Ishikawa (cell line): ENCODE measurements around the gene IL15RA.

Experiments used
- CEBPB ChIP-seq: IDR thresholded peaks from 2 replicates; pipeline ENCODE4 v1.6.1; 2012
- CREB1 ChIP-seq: IDR thresholded peaks from 2 replicates; pipeline ENCODE4 v1.6.1; 2012; ENCODE audit warnings: low read depth
- EGR1 ChIP-seq: IDR thresholded peaks from 2 replicates; pipeline ENCODE4 v1.6.1; 2012
- EP300 ChIP-seq: IDR thresholded peaks from 2 replicates; pipeline ENCODE4 v1.6.1; 2012; ENCODE audit warnings: borderline replicate concordance
- FOXM1 ChIP-seq: IDR thresholded peaks from 2 replicates; pipeline ENCODE4 v1.6.1; 2012; ENCODE audit warnings: low read depth, borderline replicate concordance
- MAX ChIP-seq: IDR thresholded peaks from 2 replicates; pipeline ENCODE4 v1.6.1; 2012
- NFIC ChIP-seq: IDR thresholded peaks from 2 replicates; pipeline ENCODE4 v1.6.1; 2012
- RAD21 ChIP-seq: IDR thresholded peaks from 2 replicates; pipeline ENCODE4 v1.6.1; 2012; ENCODE audit warnings: low read depth
- REST ChIP-seq: IDR thresholded peaks from 2 replicates; pipeline ENCODE4 v1.6.1; 2012; ENCODE audit warnings: low read depth, mild to moderate bottlenecking
- TAF1 ChIP-seq: IDR thresholded peaks from 2 replicates; pipeline ENCODE4 v1.6.1; 2012; ENCODE audit warnings: low read depth, mild to moderate bottlenecking
- TCF12 ChIP-seq: IDR thresholded peaks from 2 replicates; pipeline ENCODE4 v1.6.1; 2012; ENCODE audit warnings: low read depth
- TEAD4 ChIP-seq: IDR thresholded peaks from 2 replicates; pipeline ENCODE4 v1.6.1; 2012
- USF1 ChIP-seq: IDR thresholded peaks from 2 replicates; pipeline ENCODE4 v1.6.1; 2012
- YY1 ChIP-seq: IDR thresholded peaks from 2 replicates; pipeline ENCODE4 v1.6.1; 2012; ENCODE audit warnings: low read depth
- ZBTB7A ChIP-seq: IDR thresholded peaks from 2 replicates; pipeline ENCODE4 v1.6.1; 2012; ENCODE audit warnings: low read depth

IL15RA gene

GRCh38 chr10:5988336-5988920 is 11.1 kb upstream of the IL15RA start:
- TF ChIP-seq CEBPB, result no peak

DNA sequence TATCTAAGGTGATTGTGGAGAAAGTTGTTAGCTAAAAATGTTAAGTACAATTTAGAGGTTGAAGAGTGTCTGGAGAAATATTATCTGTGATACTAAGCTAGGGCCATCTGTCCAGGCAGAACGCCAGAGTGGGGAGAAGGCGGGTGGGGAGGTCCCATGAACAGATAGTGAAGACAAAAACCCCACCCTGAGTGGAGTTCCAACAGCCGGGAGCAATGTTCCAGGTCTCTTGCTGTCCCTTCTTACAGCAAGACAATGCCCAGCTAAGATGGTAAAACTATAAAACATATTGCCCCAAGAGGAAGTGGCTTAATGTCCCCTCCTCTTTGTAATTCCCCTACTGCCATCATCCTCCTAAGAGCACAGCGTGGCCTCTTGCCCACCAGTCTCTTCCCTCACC is 10.4 kb upstream of the IL15RA start:
- TF ChIP-seq EGR1 (no peak), YY1 (no peak), CEBPB (no peak), RAD21 (no peak), TEAD4 (no peak), EP300 (no peak), ZBTB7A (no peak), CREB1 (no peak), TAF1 (no peak), REST (no peak)

GRCh38 chr10:5985029-5985428 is 7.7 kb upstream of the IL15RA start:
- TF ChIP-seq USF1 (no peak), MAX (no peak), NFIC (no peak), EGR1 (no peak), ZBTB7A (no peak), FOXM1 (no peak), TAF1 (no peak), RAD21 (no peak), REST (no peak), TEAD4 (no peak), YY1 (no peak), CEBPB (no peak), TCF12 (no peak), CREB1 (no peak), EP300 (no peak)

DNA sequence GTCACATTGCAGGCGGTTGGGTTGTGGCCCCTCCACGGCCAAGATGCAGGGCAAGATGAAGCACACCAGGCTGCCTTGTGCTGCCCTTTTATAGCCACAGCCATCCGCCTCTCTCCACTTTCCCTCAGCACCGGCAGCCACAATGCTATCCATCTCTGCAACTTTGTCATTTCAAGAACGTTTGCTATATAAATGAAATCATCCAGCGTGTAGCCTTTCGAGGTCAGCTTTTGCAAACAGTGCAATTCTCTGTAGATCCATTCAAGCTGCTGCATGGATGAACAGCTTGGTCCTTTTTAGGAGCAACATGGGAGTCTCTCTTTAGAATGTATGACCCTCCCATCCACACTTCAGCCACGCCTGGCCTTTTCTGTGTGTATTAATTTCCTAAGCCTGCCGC is 6.4 kb upstream of the IL15RA start:
- TF ChIP-seq USF1, result no peak
- no peak for TF ChIP-seq TAF1
- no peak for TF ChIP-seq CREB1
- no peak for TF ChIP-seq RAD21
- TF ChIP-seq YY1, result no peak
- TF ChIP-seq ZBTB7A, result no peak
- no peak for TF ChIP-seq REST
- TF ChIP-seq EP300, result no peak
- no peak for TF ChIP-seq EGR1
- TF ChIP-seq TEAD4, result no peak

DNA sequence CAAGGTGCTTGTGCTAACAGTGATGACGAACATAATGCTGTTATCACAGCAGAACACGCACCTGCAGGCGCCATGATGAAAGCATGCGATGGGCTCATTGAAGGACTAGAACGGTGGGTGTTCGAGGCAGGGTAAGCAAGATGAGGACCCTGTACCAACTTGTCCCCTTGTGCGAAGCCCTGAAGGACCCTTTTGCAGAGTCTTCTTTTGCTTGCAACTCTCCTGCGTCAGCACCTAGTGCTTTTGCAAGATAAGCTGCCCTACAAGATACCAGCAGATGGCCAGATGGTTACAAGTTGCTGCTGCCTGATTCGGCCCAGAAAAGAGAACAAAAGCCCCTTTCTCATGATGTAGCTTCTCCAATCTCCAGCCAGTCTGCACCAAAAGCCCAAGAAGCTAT is 4.2 kb upstream of the IL15RA start:
- no peak for TF ChIP-seq TAF1
- no peak for TF ChIP-seq CREB1
- no peak for TF ChIP-seq REST
- no peak for TF ChIP-seq EP300
- TF ChIP-seq FOXM1, result no peak
- no peak for TF ChIP-seq MAX
- no peak for TF ChIP-seq EGR1
- no peak for TF ChIP-seq ZBTB7A
- TF ChIP-seq RAD21, result no peak
- TF ChIP-seq CEBPB, result no peak
- TF ChIP-seq TCF12, result no peak
- no peak for TF ChIP-seq TEAD4
- no peak for TF ChIP-seq USF1
- TF ChIP-seq NFIC, result no peak
- TF ChIP-seq YY1, result no peak
